ENCODE measurements around the gene ACAN. TPM values are rescaled to one million over a fixed set of nuclear protein-coding genes. Genes with fewer than 3 reads are reported as not detected.

The ACAN gene
- total RNA-seq, 2 donors from 2014 or later: 0.14 to 4.7 TPM

DNA sequence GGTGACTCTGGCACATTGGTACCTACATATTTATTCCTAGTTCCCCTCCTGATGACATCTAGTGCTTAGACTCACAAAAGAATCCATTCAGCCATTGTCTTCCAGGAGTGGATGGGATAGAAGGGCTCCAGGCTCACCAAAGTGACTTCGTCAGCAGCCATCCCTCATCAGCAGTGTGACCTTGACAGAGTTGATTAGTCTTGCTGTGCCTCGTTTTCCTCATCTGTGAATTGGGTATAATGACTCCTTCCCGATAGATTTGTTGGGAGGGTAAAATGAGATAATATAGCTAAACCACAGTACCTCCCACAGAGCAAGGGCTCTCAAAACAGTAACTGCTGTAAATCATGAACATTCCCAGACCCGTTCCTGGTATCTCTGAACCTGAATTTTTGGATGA, 10.7 kb downstream of the ACAN start:
- intact Hi-C loops (cut with DNase I): no loop called here
- no peak overlapping the region for H3K27ac ChIP-seq
- H3K9me3 ChIP-seq: no peaks in the 10 kb centered on the region
- no peak overlapping the region for H3K4me3 ChIP-seq
- peaks cover 6% of the 10 kb centered on the region for H3K27me3 ChIP-seq (replicated peaks; ENCODE audit: insufficient read depth)
- WGBS: 83% methylated on average over 4 of the region's 4 CpGs
- TF ChIP-seq POLR2A (IDR thresholded peaks at IDR 0.05) (no peak), CTCF (IDR thresholded peaks at IDR 0.05) (no peak), POLR2AphosphoS5 (IDR thresholded peaks at IDR 0.05) (no peak)
- no peak for DNase-seq (ENCODE audit: low spot score)
- no peaks in the 10 kb centered on the region for H3K4me1 ChIP-seq (replicated peaks)
- no peaks in the 10 kb centered on the region for H3K36me3 ChIP-seq

- H3K9me3 ChIP-seq: no peaks in the 10 kb centered on the region
- intact Hi-C loops (cut with DNase I): no loop called here
- no peaks in the 10 kb centered on the region for H3K36me3 ChIP-seq
- H3K27ac ChIP-seq: no peak overlapping the region
- no peaks in the 10 kb centered on the region for H3K4me1 ChIP-seq (replicated peaks)
- peaks cover 6% of the 10 kb centered on the region for H3K27me3 ChIP-seq (replicated peaks; ENCODE audit: insufficient read depth)
- H3K4me3 ChIP-seq: no peak overlapping the region
- DNase-seq (ENCODE audit: low spot score): no peak
- TF ChIP-seq POLR2A (IDR thresholded peaks at IDR 0.05): no peak
- TF ChIP-seq CTCF (IDR thresholded peaks at IDR 0.05): no peak
- TF ChIP-seq POLR2AphosphoS5 (IDR thresholded peaks at IDR 0.05): no peak
- 89% methylated on average over 6 of the region's 6 CpGs for WGBS
Observed at GRCh38 chr15:88814393-88814792, 11.2 kb downstream of the ACAN start.

GRCh38 chr15:88818920-88819319, 15.7 kb downstream of the ACAN start:
- DNase-seq (ENCODE audit: low spot score): no peak
- H3K9me3 ChIP-seq: no peaks in the 10 kb centered on the region
- no peaks in the 10 kb centered on the region for H3K27me3 ChIP-seq (replicated peaks; ENCODE audit: insufficient read depth)
- intact Hi-C loops (cut with DNase I): no loop called here
- TF ChIP-seq POLR2AphosphoS5 (IDR thresholded peaks at IDR 0.05) (no peak), POLR2A (IDR thresholded peaks at IDR 0.05) (no peak), CTCF (IDR thresholded peaks at IDR 0.05) (no peak)
- H3K36me3 ChIP-seq: no peaks in the 10 kb centered on the region
- H3K27ac ChIP-seq: no peak overlapping the region
- 61% methylated on average over 2 of the region's 2 CpGs for WGBS
- H3K4me3 ChIP-seq: no peak overlapping the region
- H3K4me1 ChIP-seq (replicated peaks): no peaks in the 10 kb centered on the region

DNA sequence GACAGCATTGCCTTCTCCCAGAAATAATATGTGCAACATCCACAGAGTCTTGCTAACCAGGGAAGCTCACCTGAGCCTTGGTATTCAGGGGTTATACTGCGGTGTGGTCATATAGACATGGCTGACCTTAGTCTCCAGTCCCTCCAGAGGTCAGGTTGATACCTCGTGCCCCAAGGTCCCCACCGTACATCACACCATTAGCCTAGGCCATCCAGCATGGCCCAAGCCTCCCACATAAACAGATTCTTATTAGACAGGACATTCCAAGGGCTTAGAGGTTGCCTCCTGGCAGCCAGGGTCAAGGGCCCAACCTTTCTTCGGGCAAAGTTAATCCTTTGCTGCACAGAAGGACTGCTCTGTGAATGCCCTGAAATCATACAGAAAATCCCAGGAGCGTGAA, 18.8 kb downstream of the ACAN start:
- intact Hi-C loops (cut with DNase I): no loop called here
- 81% methylated on average over 5 of the region's 5 CpGs for WGBS
- H3K4me3 ChIP-seq: no peak overlapping the region
- H3K9me3 ChIP-seq: no peaks in the 10 kb centered on the region
- DNase-seq (ENCODE audit: low spot score): no peak
- H3K27me3 ChIP-seq (replicated peaks; ENCODE audit: insufficient read depth): no peaks in the 10 kb centered on the region
- no peak overlapping the region for H3K27ac ChIP-seq
- no peak for TF ChIP-seq POLR2A (IDR thresholded peaks at IDR 0.05)
- H3K36me3 ChIP-seq: no peaks in the 10 kb centered on the region
- H3K4me1 ChIP-seq (replicated peaks): no peaks in the 10 kb centered on the region

- Histone ChIP-seq H3K27ac (no peak overlapping the region), H3K36me3 (no peaks in the 10 kb centered on the region), H3K4me3 (no peak overlapping the region), H3K9me3 (no peaks in the 10 kb centered on the region), H3K4me1 (replicated peaks) (no peaks in the 10 kb centered on the region), H3K27me3 (replicated peaks; ENCODE audit: insufficient read depth) (no peaks in the 10 kb centered on the region)
- intact Hi-C loops (cut with DNase I): no loop called here
- 83% methylated on average over 5 of the region's 5 CpGs for WGBS
- TF ChIP-seq POLR2AphosphoS5 (IDR thresholded peaks at IDR 0.05) (no peak), POLR2A (IDR thresholded peaks at IDR 0.05) (no peak), CTCF (IDR thresholded peaks at IDR 0.05) (no peak)
- DNase-seq (ENCODE audit: low spot score): no peak
Observed at GRCh38 chr15:88828791-88829190, 25.6 kb downstream of the ACAN start.
